ENCODE results near the gene OR2F2.

DNA sequence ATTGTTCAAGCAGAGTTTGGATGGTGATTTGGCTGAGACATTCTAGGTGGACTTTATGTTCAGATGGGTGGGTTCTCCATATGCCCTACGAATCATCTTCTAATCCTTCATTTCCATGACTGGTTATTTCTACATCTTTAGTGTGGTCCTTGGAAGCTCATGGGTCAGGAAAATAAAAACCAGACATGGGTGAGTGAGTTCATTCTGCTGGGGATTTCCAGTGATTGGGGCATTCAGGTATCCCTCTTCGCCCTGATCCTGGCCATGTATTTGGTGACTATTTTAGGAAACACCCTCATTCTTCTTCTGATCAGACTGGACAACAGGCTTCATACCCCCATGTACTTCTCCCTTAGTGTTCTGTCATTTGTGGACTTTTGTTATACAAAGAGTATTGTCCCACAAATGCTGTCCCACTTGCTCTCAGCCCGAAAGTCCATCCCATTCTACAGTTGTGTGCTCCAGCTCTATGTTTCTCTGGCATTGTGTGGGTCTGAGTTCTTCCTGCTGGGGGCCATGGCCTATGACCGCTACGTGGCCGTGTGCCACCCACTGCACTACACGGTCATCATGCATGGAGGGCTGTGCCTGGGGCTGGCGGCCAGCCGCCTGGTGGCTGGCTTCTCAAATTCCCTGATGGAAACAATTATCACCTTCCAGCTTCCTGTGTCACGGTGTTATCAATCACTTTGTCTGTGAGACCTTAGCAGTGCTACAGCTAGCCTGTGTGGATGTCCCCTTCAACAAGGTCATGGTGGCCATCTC is 45.9 kb downstream of the OR2F2 start:
- no peak for TF ChIP-seq CTCF (IDR thresholded peaks at IDR 0.05)
- TF ChIP-seq ZFX (IDR thresholded peaks at IDR 0.05; ENCODE audit: borderline replicate concordance): no peak
